Measurements from ENCODE around the gene PRM1.

GRCh38 chr16:11263737-11264136 is 17.4 kb downstream of the PRM1 start:
- TF ChIP-seq, protein P1, sequence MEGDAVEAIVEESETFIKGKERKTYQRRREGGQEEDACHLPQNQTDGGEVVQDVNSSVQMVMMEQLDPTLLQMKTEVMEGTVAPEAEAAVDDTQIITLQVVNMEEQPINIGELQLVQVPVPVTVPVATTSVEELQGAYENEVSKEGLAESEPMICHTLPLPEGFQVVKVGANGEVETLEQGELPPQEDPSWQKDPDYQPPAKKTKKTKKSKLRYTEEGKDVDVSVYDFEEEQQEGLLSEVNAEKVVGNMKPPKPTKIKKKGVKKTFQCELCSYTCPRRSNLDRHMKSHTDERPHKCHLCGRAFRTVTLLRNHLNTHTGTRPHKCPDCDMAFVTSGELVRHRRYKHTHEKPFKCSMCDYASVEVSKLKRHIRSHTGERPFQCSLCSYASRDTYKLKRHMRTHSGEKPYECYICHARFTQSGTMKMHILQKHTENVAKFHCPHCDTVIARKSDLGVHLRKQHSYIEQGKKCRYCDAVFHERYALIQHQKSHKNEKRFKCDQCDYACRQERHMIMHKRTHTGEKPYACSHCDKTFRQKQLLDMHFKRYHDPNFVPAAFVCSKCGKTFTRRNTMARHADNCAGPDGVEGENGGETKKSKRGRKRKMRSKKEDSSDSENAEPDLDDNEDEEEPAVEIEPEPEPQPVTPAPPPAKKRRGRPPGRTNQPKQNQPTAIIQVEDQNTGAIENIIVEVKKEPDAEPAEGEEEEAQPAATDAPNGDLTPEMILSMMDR (IDR thresholded peaks at IDR 0.05), result no peak
- TF ChIP-seq POLR2A (IDR thresholded peaks at IDR 0.05) (no peak), POLR2AphosphoS5 (IDR thresholded peaks at IDR 0.05) (no peak)

Measured in prostate gland (tissue), 2 donors.